GM18511 (cell line): ENCODE measurements around the gene MICAL2.
A peak's percentile ranks its signal among the peaks of the same experiment; 100 is the strongest.

Experiments used
- ATAC-seq: cut with Tn5 transposase; IDR thresholded peaks from one replicate; pipeline ENCODE4 v1.9.1; 2021; ENCODE audit warnings: mild to moderate bottlenecking, moderate library complexity; ENCODE audit not compliant: unreplicated experiment

MICAL2 gene

DNA sequence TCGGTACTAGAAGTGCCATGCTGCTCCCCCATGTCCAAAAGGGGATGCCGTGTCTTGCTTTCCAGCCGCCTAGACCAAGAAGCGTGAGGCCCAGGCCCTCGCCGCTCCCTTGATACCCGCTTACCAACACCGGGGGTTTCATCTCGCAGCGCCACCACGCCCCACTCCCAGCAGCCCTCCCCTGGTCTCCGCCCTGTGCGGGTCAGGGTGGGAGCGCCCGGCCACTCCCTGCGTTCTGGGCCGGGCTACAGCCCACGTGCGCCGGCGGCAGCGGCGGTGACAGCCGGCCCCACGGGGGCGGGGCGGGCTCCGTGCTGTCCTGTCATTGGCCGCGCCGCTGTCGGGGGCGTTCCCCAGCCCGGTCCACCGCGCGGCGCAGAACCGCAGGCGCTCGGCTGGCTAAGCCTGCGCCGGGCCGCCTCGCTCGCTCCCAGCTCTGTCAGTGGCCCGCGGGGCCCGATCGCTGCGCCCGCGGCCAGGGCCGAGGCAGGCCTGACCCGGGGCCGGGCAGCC lies at the start of gene MICAL2:
Gene MICAL2 (plus strand): TSS at position 390 of the 513 bp plus-strand sequence. CDS start 51,566 bp downstream, outside the sequence.
- peak; percentile 98 for ATAC-seq

GRCh38 chr11:12061851-12062560 lies 48.4 kb upstream of the MICAL2 start:
- no peak for ATAC-seq

DNA sequence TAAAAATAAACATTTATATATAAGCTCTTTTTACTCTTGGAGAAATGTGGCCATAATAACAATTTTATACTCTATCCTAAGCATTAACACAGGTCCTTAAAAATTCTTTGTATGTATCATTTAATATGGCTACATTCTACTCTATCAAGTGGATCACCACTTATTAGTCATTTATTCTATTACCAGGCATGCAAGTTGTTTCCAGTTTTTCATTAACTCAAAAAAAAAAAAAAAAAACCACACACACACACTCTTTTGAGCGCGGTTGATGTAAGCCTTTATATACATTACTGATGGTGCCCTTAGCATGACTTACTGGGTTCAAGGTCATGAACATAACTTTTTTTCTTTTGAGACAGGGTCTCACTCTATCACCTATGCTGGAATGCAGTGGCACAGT lies 47.1 kb upstream of the MICAL2 start:
- ATAC-seq, result no peak

DNA sequence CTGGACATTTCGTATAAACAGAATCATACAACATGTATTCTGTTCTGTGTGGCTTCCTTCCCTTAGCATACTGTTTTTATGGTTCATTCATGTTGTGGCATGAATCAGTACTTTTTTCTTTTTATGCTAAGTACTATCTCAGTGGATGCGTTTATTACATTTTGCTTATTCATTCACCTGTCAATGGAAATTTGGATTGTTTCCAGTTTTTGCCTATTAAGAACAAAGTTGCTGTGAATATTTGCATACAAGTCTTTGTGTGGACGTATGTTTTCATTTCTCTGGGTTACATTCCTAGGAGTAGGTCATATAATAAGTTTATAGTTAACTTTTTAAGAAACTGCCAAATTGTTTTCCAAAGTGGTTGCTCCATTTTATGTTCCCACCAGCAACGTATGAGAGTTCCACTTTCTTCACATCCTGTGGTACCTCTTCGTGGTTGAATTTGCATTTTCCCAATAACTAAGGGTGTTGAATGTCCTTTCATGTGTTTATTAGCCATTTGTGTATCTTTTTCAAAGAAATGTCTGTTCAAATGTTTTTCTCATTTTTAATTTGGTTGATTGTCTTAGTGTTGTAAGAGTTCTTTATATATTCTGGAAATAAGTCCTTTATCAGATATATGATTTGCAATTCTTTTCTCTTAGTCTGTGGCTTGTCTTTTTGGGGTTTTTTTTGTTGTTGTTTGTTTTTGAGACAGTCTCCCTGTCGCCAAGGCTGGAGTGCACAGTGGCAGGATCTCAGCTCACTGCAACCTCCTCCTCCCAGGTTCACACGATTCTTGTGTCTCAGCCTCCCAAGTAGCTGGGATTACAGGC lies 46.0 kb upstream of the MICAL2 start:
- no peak for ATAC-seq

DNA sequence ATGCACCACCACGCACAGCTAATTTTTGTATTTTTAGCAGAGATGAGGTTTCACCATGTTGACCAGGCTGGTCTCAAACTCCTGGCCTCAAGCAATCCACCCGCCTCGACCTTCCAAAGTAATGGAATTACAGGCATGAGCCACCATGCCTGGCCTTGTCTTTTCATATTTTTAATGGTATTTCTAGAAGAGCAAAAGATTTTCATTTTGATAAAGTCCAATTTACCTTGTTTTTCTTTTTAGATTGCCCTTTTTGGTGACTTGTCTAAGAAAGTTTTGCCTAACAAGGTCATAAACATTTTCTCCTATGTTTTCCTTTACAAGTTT lies 45.5 kb upstream of the MICAL2 start:
- no peak for ATAC-seq

- ATAC-seq, result no peak
Measured at GRCh38 chr11:12066056-12066798, 44.2 kb upstream of the MICAL2 start.

- no peak for ATAC-seq
Measured at GRCh38 chr11:12066799-12067508, 43.4 kb upstream of the MICAL2 start.

- no peak for ATAC-seq
Measured at GRCh38 chr11:12067796-12068357, 42.5 kb upstream of the MICAL2 start.

DNA sequence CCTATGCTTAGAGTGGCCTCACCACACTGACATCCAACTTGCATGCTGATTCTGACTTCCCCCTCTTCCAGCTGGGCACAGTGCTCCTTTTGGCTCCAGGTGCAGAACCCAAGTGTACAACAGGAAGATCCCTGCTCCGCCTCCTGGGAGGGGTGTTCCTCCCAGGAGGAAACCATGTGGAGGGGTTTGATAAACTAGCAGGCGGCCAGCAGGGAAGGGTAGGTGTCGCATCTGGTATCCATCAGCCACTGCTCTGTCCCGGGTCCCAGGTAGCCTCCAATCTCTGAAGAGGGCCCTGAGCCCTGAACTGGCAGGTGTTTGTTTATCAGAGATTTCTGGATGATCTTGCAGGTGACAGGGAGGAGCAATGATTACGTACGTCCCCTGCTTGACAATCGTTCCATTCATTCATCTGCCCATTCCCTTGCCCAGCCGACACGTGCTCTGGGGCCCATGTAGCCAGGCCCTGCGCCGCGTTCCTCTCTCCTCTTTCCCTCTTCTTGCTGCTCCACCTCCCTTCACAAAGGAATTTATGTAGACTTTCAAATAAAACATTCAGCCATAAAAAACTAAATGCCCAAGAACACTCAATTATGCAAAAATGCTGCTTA lies 41.2 kb upstream of the MICAL2 start:
- ATAC-seq, result no peak

GRCh38 chr11:12070446-12071267 lies 39.7 kb upstream of the MICAL2 start:
- no peak for ATAC-seq

DNA sequence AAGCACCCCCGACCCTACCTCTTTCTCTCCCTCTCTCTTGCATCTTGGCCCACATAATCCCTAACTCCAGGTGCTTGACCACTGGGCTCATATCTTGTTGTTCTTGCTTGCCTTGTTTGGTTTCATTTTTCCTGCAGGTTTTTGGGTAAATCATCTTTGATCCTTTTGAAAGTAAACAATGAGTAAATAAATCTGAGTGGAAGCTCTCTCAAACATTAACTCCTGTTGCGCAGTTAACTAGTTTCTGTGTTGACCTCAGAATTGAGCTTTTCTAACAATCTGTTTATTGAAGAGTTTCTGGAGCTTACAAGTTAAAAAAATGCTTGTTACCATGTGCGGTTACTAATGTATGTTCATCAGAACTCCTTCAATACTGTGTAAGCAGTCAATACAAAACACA lies 38.8 kb upstream of the MICAL2 start:
- no peak for ATAC-seq

DNA sequence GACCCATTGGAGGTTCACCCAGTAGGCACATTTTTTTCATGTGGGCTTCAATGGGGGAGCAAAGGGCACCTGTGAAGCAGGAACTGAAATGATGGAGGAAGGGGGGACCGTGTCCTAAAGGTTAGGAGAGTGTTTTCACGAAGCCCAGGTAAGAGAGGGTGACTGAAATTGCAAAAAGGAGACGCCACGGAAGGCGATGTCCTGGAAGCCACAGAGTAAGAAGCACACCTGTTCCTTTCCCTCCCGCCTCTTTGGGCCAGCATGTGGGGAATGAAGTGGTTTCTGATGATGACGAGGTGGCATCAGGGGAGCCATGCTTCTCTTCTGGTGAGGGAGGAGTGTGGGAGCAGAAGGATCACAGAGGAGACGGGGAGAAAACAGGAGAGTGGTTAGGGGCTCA lies 37.0 kb upstream of the MICAL2 start:
- no peak for ATAC-seq

- no peak for ATAC-seq
Measured at GRCh38 chr11:12073886-12074285, 36.5 kb upstream of the MICAL2 start.

DNA sequence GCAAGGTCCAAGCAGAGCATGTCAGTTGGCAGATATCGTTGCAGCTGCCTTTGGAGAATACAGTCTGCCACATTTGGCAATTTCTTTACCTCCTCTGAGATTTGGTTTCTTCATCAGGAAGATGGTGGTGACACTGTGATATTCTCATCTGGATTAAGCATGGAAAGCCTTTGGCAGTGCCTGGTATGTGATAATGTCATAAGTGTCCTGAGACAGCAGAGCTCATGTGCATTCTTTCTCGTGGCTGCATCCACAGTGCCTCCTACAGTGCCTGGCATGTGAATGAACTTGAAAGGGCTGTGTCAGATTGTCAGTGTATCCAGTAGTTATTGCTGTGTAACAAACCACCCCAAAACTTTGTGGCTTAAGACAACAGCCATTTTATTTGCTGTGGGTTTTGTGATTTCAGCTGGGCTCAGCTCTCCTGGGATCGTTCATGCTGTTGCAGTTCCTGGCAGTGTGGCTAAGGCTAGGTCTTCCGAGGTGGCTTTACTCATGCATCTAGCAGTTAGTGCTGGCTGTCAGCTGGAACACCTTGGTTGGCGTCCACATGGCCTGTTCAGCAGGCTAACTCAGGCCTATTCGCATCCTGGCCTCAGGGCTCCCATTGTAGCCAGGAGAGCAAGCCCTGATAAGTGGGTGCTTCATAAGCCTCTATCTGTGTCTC lies 35.7 kb upstream of the MICAL2 start:
- ATAC-seq, result no peak

- no peak for ATAC-seq
Measured at GRCh38 chr11:12075291-12075690, 35.1 kb upstream of the MICAL2 start.

DNA sequence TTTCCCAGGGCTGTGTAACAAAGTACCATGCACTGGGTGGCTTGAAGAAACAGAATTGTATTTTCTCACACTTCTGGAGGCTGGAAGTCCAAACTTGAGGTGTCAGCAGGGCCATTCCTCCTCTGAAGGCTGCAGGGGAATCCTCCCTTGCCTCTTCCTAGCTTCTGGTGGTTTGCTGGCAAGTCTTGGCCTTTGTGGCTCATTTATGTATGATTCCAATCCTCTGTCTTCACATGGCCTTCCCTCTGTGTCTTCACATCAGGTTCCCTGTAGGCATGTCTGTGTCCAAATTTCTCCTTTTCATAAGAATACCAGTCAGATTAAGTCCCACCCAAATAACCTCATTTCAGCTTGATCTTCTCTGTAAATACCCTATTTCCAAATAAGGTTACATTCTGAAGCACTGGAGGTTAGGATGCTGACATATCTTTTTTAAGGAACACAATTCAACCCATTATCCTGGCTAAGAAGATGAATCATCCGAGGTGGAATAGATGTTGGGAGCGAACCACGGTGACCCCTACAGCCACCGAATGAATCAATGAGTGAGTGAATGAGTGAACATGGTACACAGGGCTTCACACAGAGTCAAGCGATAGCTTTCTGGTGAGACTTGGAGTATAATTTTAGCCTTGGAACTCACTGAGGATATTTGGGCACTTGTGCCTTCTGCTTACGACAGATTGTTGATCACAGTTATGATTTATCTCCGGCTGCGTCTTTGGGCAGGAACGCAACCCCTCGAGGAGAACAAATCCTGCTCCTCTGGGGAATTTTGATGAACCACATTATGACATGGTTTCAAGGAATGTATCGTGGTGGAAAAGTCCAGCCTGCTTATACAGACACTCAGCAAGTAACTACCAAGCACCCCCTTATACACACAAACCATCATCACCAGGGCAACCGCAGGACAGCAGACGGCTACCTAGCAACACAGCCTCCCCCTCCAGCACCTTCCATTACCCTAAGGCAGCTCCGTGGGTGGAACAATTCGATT lies 34.3 kb upstream of the MICAL2 start:
- no peak for ATAC-seq

- ATAC-seq, result no peak
Measured at GRCh38 chr11:12076840-12077534, 33.4 kb upstream of the MICAL2 start.
